EH (cell line): ENCODE results near the gene DNAAF5.
A peak's percentile ranks its signal among the peaks of the same experiment; 100 is the strongest.

Source experiments
- DNase-seq: peaks from one replicate; pipeline ENCODE4 v3.0.0-alpha.2; 2015; ENCODE audit warnings: low read depth

DNAAF5 gene

GRCh38 chr7:768881-769504 lies 42.5 kb downstream of the DNAAF5 start:
- DNase-seq: no peak

- DNase-seq: no peak
These were observed 43.8 kb downstream of the DNAAF5 start for GRCh38 chr7:770336-770735.

- peak; percentile 18 for DNase-seq
These were observed 44.3 kb downstream of the DNAAF5 start for GRCh38 chr7:770741-771166.

GRCh38 chr7:771234-772004 lies 44.9 kb downstream of the DNAAF5 start:
- DNase-seq: peak; percentile 11

- DNase-seq: no peak
These were observed 45.5 kb downstream of the DNAAF5 start for GRCh38 chr7:772005-772294.

GRCh38 chr7:772392-772791 lies 45.9 kb downstream of the DNAAF5 start:
- DNase-seq: no peak

- no peak for DNase-seq
These were observed 46.5 kb downstream of the DNAAF5 start for GRCh38 chr7:772861-773621.

GRCh38 chr7:773622-773915 lies 47.1 kb downstream of the DNAAF5 start:
- no peak for DNase-seq

- DNase-seq: peak; percentile 40
These were observed 47.9 kb downstream of the DNAAF5 start for GRCh38 chr7:774161-775109.

GRCh38 chr7:776381-776780 lies 49.9 kb downstream of the DNAAF5 start:
- no peak for DNase-seq

GRCh38 chr7:776992-777727 lies 50.7 kb downstream of the DNAAF5 start:
- DNase-seq: peak; percentile 27

GRCh38 chr7:777728-778078 lies 51.2 kb downstream of the DNAAF5 start:
- no peak for DNase-seq

GRCh38 chr7:778271-778967 lies 51.9 kb downstream of the DNAAF5 start:
- peak; percentile 20 for DNase-seq

- DNase-seq: peak; percentile 48
These were observed 52.5 kb downstream of the DNAAF5 start for GRCh38 chr7:778968-779451.

- DNase-seq: no peak
These were observed 53.0 kb downstream of the DNAAF5 start for GRCh38 chr7:779480-779879.

GRCh38 chr7:780081-780480 lies 53.6 kb downstream of the DNAAF5 start:
- DNase-seq: no peak

- no peak for DNase-seq
These were observed 54.0 kb downstream of the DNAAF5 start for GRCh38 chr7:780516-780915.

GRCh38 chr7:781186-781849 lies 54.8 kb downstream of the DNAAF5 start:
- DNase-seq: peak; percentile 15

GRCh38 chr7:781936-782529 lies 55.5 kb downstream of the DNAAF5 start:
- DNase-seq: no peak
